Karpas-422 (cell line): ENCODE results near the gene DISP3. TPM values are rescaled to one million over a fixed set of nuclear protein-coding genes. Genes with fewer than 3 reads are reported as not detected.

Experiments
- DNase-seq: peaks from one replicate; pipeline ENCODE4 v3.0.0-alpha.2; 2015
- H2AFZ ChIP-seq: fragments of 200-600 bp; sonication (generic); 2 replicates; pipeline ENCODE4 v1.6.1; 2014; ENCODE audit warnings: antibody characterized with exemption, low read length, mixed read lengths
- H3K27ac ChIP-seq: fragments of 200-600 bp; sonication (generic); 2 replicates; pipeline ENCODE4 v1.5.1; 2014; ENCODE audit warnings: mild to moderate bottlenecking, low read length, moderate library complexity
- H3K27me3 ChIP-seq: fragments of 200-600 bp; sonication (generic); 2 replicates; pipeline ENCODE4 v1.6.1; 2014; ENCODE audit warnings: low read length, mixed read lengths
- H3K36me3 ChIP-seq: fragments of 200-600 bp; sonication (generic); 2 replicates; pipeline ENCODE4 v1.6.1; 2014; ENCODE audit warnings: low read length, mixed read lengths; ENCODE audit not compliant: insufficient read depth
- H3K4me1 ChIP-seq: fragments of 200-600 bp; sonication (generic); 2 replicates; pipeline ENCODE4 v1.6.1; 2014; ENCODE audit warnings: mild to moderate bottlenecking, low read length, mixed read lengths
- H3K4me2 ChIP-seq: fragments of 200-600 bp; sonication (generic); 2 replicates; pipeline ENCODE4 v1.6.1; 2014; ENCODE audit warnings: low read length, low read depth, mild to moderate bottlenecking; ENCODE audit not compliant: poor library complexity, severe bottlenecking
- H3K4me3 ChIP-seq: fragments of 200-600 bp; sonication (generic); 2 replicates; pipeline ENCODE4 v1.5.1; 2014; ENCODE audit warnings: mild to moderate bottlenecking, antibody characterized with exemption, low read length, mixed read lengths
- H3K79me2 ChIP-seq: fragments of 200-600 bp; sonication (generic); 2 replicates; pipeline ENCODE4 v1.6.1; 2014; ENCODE audit warnings: mild to moderate bottlenecking, low read length, mixed read lengths
- H3K9ac ChIP-seq: fragments of 200-600 bp; sonication (generic); 2 replicates; pipeline ENCODE4 v1.6.0; 2014; ENCODE audit warnings: low read length
- H3K9me2 ChIP-seq: fragments of 200-600 bp; sonication (generic), shearing (Covaris generic); replicated peaks from 2 replicates; pipeline ENCODE4 v1.6.0; 2014; ENCODE audit warnings: mild to moderate bottlenecking, low read length, moderate library complexity; ENCODE audit not compliant: insufficient read depth
- H3K9me3 ChIP-seq: fragments of 300-700, 200-600 bp; sonication (generic); 2 replicates; pipeline ENCODE4 v1.6.1; 2014; ENCODE audit warnings: low read length, mixed read lengths
- H4K20me1 ChIP-seq: fragments of 200-600 bp; sonication (generic); 2 replicates; pipeline ENCODE4 v1.6.1; 2014; ENCODE audit warnings: mild to moderate bottlenecking, antibody characterized with exemption, low read length, low read depth; ENCODE audit not compliant: insufficient read depth
- total RNA-seq: library from RNA; depleted of rRNA; stranded (reverse); fragments of >200 nt; shearing (Covaris generic); gene quantifications from 2 replicates; pipeline ENCODE4 v1.2.3, GENCODE V29; 2014; ENCODE audit warnings: low replicate concordance; rRNA removed

DISP3 gene, protein sequence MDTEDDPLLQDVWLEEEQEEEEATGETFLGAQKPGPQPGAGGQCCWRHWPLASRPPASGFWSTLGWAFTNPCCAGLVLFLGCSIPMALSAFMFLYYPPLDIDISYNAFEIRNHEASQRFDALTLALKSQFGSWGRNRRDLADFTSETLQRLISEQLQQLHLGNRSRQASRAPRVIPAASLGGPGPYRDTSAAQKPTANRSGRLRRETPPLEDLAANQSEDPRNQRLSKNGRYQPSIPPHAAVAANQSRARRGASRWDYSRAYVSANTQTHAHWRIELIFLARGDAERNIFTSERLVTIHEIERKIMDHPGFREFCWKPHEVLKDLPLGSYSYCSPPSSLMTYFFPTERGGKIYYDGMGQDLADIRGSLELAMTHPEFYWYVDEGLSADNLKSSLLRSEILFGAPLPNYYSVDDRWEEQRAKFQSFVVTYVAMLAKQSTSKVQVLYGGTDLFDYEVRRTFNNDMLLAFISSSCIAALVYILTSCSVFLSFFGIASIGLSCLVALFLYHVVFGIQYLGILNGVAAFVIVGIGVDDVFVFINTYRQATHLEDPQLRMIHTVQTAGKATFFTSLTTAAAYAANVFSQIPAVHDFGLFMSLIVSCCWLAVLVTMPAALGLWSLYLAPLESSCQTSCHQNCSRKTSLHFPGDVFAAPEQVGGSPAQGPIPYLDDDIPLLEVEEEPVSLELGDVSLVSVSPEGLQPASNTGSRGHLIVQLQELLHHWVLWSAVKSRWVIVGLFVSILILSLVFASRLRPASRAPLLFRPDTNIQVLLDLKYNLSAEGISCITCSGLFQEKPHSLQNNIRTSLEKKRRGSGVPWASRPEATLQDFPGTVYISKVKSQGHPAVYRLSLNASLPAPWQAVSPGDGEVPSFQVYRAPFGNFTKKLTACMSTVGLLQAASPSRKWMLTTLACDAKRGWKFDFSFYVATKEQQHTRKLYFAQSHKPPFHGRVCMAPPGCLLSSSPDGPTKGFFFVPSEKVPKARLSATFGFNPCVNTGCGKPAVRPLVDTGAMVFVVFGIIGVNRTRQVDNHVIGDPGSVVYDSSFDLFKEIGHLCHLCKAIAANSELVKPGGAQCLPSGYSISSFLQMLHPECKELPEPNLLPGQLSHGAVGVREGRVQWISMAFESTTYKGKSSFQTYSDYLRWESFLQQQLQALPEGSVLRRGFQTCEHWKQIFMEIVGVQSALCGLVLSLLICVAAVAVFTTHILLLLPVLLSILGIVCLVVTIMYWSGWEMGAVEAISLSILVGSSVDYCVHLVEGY (N-terminal part only)
- total RNA-seq = 0.04 and 0.25 TPM in 2 replicates

DNA sequence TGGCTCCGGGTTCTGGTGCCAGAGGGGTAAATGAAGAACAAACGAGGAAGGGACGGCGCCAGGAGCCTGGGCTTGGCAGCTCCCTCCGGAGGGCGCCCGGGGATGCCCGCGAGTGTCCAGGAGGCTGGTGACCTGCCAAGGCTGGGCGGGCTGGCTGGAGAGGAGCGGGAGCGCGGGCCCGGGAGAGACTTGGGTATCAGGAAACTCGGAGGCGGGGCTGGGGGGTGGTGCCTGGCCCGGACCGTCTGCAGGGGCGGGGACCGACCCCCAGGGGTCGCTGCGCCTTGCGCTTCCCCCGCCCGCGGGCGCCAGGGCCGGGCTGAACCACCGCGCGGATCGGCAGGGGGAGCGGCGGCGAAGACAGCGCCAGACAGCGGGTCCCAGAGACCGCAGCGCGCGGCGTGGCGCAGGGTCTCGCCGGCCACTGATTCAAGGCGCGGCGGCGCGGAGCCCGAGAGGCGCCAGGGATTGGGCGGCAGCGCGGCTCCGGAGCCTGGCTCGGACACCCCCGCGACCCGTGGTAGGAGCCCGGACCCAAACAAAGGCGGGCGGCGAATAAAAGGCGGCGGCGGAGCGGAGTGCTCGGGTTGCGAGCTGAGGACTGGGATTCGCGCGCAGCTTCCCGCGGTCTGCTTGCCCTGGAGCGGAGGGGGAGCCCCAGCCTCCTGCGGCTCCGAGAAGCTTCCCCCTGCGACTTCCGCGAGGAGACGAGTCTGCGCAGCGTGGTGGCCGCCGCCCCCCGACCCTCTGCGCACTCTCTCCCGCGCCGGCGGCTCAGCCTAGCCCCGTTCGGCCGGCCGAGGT, at the start of gene DISP3:
Gene DISP3 (plus strand): TSS at position 585 of the 804 bp plus-strand sequence. CDS start 21,838 bp downstream, outside the sequence.
- Histone ChIP-seq H3K9ac (peak within 1 kb of the TSS; percentile 77), H3K9me2 (no peaks in the 10 kb centered on the region), H3K27ac (no peak within 1 kb of the TSS), H3K36me3 (no peaks in the 10 kb centered on the region), H3K4me2 (peak within 1 kb of the TSS; percentile 75), H3K4me1 (peaks cover 5% of the 10 kb centered on the region), H4K20me1 (no peaks in the 10 kb centered on the region; the same call in 1 of the 2 replicates), H3K4me3 (peak within 1 kb of the TSS; percentile 63), H3K27me3 (no peaks in the 10 kb centered on the region), H2AFZ (peak within 1 kb of the TSS; percentile 94; the same call in 1 of the 2 replicates), H3K9me3 (no peaks in the 10 kb centered on the region), H3K79me2 (no peaks in the 10 kb centered on the region)
- peak; percentile 92 for DNase-seq

DNA sequence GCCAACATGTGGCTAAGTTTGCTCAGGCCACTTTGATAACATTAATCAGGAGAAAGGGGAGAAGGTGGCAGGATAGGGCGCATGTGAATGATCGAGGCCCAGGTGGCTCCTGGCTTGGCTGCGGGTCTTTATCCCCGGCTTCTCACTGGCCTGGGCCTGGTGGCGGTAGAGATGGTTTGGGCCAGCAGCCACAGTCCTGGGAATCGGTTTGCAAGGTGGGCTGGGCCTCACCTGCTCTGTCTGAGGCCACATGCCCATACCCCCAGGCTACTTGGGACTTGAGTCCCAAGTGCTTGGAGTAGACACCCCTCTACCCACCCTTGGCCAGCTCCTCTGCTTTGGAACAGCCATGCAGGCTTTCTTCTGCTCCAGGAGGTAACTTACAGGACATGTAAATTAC, 49.7 kb upstream of the DISP3 start:
- Histone ChIP-seq H2AFZ (no peak overlapping the region), H3K79me2 (no peaks in the 10 kb centered on the region), H3K4me2 (no peak overlapping the region), H3K27ac (no peak overlapping the region), H3K9me2 (no peaks in the 10 kb centered on the region), H3K9ac (no peak overlapping the region), H4K20me1 (no peaks in the 10 kb centered on the region), H3K36me3 (no peaks in the 10 kb centered on the region), H3K4me3 (no peak overlapping the region), H3K9me3 (no peaks in the 10 kb centered on the region), H3K4me1 (no peaks in the 10 kb centered on the region), H3K27me3 (no peaks in the 10 kb centered on the region)
- no peak for DNase-seq

DNA sequence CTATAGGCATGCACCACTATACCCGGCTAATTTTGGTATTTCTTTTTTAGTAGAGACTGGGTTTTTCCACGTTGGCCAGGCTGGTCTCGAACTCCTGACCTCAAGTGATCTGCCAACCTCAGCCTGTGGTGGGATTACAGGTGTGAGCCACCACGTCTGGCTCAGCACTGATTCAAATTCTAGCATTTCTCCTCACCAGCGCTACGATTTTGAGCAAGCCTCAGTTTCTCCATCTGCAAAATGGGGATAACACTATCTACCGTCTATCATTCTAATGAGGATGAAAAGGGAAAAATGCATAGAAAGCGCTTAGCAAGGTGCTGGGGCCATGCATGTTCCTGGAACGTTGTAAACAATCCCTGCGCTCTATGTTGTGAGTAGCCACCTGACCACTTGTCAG, 49.0 kb upstream of the DISP3 start:
- H2AFZ ChIP-seq = no peak overlapping the region
- no peaks in the 10 kb centered on the region for H3K27me3 ChIP-seq
- H3K27ac ChIP-seq = no peak overlapping the region
- H3K4me2 ChIP-seq = no peak overlapping the region
- no peak for DNase-seq
- no peaks in the 10 kb centered on the region for H3K79me2 ChIP-seq
- H3K9me2 ChIP-seq = no peaks in the 10 kb centered on the region
- H3K9ac ChIP-seq = no peak overlapping the region
- no peaks in the 10 kb centered on the region for H4K20me1 ChIP-seq
- no peaks in the 10 kb centered on the region for H3K4me1 ChIP-seq
- H3K4me3 ChIP-seq = no peak overlapping the region
- no peaks in the 10 kb centered on the region for H3K36me3 ChIP-seq
- no peaks in the 10 kb centered on the region for H3K9me3 ChIP-seq

DNA sequence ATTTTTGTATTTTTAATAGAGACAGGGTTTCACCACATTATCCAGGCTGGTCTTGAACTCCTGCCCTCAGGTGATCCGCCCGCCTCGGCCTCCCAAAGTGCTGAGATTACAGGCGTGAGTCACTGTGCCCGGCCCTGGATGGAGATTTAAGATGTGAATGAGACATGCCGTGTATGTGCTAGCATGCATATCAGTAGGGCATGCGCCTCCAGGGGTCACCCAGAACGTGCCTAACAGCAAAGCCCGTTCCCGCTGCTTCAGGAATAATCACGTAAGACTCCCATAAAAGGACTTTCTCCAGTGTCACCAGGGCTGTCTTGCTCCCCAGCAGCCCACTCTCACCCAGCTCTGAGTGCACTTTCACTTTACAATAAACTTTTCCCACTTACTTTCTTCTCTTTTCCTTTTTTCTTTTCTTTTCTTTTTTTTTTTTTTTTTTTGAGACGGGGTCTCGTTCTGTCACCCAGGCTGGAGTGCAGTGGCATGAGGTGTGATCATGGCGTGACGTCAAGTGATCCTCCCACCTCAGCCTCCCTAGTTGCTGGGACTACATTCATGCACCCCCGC, 46.9 kb upstream of the DISP3 start:
- H3K4me2 ChIP-seq = no peak overlapping the region
- H3K9me2 ChIP-seq = no peaks in the 10 kb centered on the region
- H3K4me3 ChIP-seq = no peak overlapping the region
- no peaks in the 10 kb centered on the region for H3K9me3 ChIP-seq
- H3K27me3 ChIP-seq = no peaks in the 10 kb centered on the region
- H4K20me1 ChIP-seq = no peaks in the 10 kb centered on the region
- H3K79me2 ChIP-seq = no peaks in the 10 kb centered on the region
- H3K9ac ChIP-seq = no peak overlapping the region
- H3K36me3 ChIP-seq = no peaks in the 10 kb centered on the region
- H2AFZ ChIP-seq = no peak overlapping the region
- H3K27ac ChIP-seq = no peak overlapping the region
- DNase-seq = no peak
- H3K4me1 ChIP-seq = no peaks in the 10 kb centered on the region

DNA sequence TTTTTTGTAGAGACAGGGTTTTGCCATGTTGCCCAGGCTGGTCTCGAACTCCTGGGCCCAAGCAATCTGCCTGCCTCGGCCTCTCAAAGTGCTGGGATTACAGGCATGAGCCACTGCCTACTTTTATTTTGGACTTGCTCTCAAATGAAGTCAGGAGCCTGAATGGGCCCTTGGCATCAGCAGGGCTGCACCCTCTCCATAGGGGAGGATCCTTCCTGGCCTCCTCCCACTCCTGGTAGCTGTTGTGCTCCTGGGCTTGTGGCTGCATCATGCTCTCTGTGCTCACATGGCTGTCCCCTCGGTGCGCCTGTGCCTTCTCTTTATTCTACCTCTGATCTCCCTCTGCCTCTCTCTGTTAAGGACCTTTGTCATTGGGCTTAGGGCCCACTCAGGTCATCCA, 46.4 kb upstream of the DISP3 start:
- H3K9me3 ChIP-seq = no peaks in the 10 kb centered on the region
- H3K4me1 ChIP-seq = no peaks in the 10 kb centered on the region
- no peak overlapping the region for H2AFZ ChIP-seq
- no peaks in the 10 kb centered on the region for H3K36me3 ChIP-seq
- H3K27me3 ChIP-seq = no peaks in the 10 kb centered on the region
- H3K79me2 ChIP-seq = no peaks in the 10 kb centered on the region
- H3K9ac ChIP-seq = no peak overlapping the region
- no peak overlapping the region for H3K27ac ChIP-seq
- no peaks in the 10 kb centered on the region for H3K9me2 ChIP-seq
- no peaks in the 10 kb centered on the region for H4K20me1 ChIP-seq
- DNase-seq = no peak
- no peak overlapping the region for H3K4me3 ChIP-seq
- no peak overlapping the region for H3K4me2 ChIP-seq

DNA sequence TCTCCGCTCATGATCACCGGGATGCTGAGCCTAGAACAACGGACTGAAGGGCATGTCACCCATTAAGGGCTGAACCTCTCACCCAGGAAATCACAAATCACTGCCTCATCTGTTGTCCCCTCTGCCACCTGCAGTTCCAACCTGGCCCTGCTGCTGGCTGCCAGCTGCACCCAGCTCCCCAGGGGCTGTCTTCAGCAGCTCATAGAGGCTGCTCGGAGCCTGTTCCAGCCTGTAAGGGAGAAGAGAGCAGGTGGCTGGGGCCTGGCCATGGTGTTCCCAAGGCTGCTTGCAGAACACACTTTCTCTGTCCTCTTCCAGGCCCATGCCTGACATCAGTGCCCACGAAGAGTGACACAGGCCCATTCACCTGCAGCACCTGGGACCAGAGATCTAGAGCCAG, 44.5 kb upstream of the DISP3 start:
- peak; percentile 47 for DNase-seq
- Histone ChIP-seq H3K36me3 (no peaks in the 10 kb centered on the region), H3K4me2 (no peak overlapping the region), H3K27me3 (no peaks in the 10 kb centered on the region), H3K9me2 (no peaks in the 10 kb centered on the region), H3K4me1 (no peaks in the 10 kb centered on the region), H2AFZ (no peak overlapping the region), H3K79me2 (no peaks in the 10 kb centered on the region), H4K20me1 (no peaks in the 10 kb centered on the region), H3K27ac (no peak overlapping the region), H3K9me3 (no peaks in the 10 kb centered on the region), H3K9ac (no peak overlapping the region), H3K4me3 (no peak overlapping the region)

DNA sequence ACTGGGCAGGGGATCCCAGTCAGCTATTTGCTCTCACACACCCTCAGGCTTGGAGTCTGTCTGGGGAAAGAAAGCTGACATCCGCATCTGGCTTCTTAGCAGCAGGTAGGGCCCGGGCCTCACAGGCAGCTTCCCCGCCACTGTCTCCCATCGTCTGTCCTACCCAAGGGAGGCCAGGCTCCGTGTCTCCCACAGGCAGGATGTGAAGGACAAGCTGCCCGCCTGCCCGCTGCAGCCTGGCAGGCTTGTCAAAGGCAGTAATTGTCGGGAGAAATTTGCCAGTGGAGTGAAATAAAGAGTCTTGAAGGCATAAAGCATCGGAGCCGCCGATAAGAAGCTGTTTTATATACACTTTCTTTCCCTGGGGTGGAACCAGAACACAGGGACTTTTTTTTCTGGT, 44.0 kb upstream of the DISP3 start:
- no peak overlapping the region for H3K9ac ChIP-seq
- H3K27ac ChIP-seq = no peak overlapping the region
- no peak overlapping the region for H2AFZ ChIP-seq
- no peak for DNase-seq
- H3K36me3 ChIP-seq = no peaks in the 10 kb centered on the region
- no peaks in the 10 kb centered on the region for H3K9me3 ChIP-seq
- no peak overlapping the region for H3K4me3 ChIP-seq
- H3K4me2 ChIP-seq = no peak overlapping the region
- H3K4me1 ChIP-seq = no peaks in the 10 kb centered on the region
- no peaks in the 10 kb centered on the region for H3K27me3 ChIP-seq
- H3K9me2 ChIP-seq = no peaks in the 10 kb centered on the region
- no peaks in the 10 kb centered on the region for H4K20me1 ChIP-seq
- H3K79me2 ChIP-seq = no peaks in the 10 kb centered on the region
